Measurements from ENCODE around the gene PTGER1.

PTGER1 gene, protein sequence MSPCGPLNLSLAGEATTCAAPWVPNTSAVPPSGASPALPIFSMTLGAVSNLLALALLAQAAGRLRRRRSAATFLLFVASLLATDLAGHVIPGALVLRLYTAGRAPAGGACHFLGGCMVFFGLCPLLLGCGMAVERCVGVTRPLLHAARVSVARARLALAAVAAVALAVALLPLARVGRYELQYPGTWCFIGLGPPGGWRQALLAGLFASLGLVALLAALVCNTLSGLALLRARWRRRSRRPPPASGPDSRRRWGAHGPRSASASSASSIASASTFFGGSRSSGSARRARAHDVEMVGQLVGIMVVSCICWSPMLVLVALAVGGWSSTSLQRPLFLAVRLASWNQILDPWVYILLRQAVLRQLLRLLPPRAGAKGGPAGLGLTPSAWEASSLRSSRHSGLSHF

DNA sequence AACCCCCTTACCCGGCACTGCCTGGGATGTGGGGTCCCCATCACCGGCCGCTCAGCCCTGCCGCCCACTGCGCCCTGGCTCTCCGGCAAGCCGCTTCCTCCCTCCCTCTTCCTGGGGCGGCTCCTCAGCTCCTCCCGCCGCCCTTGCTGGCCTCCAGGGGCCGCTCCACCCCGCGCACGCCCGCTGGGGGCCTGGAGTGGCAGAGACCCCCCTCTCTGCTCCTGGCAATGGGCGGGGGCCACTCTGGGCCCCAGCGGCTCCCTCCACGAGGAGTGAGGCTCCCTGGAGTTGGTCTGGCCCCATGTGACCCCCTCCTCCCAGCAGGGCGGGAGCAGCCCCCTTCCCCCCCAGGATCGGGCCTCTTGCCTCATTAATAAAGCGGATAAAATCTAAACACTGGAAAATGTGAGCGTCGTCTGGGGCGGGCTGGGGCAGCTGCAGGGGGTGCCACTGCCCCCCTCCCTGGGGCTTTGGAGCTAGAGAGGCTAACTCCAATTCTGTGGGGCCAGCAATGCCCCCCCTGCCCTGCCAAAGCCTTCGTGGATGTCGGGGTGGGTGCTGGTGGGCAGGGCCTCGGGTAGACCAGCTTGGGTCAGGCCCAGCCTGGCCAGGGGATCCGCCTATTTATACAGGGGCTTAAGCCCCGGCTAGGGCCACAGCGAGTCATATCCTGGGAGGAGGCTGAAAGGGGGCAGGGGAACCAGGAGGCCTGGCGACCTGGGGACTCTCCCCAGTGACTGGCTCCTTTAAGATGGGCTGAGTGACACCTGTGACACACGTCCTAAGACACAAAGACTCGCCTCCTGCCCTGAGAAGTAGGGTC, at the start of gene PTGER1:
TSS of gene PTGER1 (minus strand) at position 104 of the 823 bp plus-strand sequence. CDS start 1,034 bp downstream, outside the sequence.
- peak; percentile 41 for DNase-seq
- in situ Hi-C loops (cut with MboI; ENCODE audit: low pct_unique_long_range_greater_than_20kb, low sequenced_read_pairs) = no loop called here

DNA sequence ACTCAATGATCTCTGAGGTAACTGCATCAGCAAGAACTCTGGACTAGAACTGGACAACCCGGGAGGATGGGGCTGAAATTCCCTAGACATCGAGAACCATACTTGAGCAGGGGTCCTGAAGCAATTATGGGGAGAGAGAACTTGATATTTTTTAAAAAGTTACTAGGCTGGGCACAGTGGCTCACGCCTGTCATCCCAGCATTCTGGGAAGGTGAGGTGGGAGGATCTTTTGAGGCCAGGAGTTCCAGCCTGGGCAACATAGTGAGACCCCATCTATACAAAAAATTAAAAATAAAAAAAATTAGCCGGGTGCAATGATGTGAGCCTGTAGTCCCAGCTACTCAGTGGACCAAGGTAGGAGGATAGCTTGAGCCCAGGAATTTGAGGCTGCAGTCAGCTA, 45.4 kb upstream of the PTGER1 start:
- in situ Hi-C loops (cut with MboI; ENCODE audit: low pct_unique_long_range_greater_than_20kb, low sequenced_read_pairs) = no loop called here
- DNase-seq = no peak

DNA sequence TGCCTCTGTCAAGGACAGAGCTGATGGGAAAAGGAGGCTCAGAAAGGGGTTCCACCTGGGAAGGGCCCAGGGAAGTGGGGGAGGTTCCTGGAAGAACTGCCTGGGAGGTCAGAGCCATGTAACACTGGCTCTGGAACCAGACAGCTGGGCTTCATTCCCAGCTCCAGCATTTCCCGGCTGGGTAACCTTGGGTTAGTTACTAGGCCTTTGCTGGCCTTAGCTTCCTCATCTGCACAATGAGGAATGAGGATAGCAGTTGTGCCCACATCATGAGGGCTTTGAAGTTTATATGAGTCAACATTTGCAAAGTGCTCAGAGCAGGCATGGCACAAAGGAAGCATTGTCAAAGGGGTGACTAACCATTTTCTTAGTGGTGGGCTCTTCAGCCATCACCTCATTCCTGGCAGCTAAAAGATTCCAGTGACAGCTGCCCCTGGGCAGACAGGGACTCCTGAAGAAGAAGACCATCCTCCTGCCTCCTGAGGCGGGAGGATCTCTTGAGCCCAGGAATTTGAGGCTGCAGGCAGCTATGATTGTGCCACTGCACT, 44.8 kb upstream of the PTGER1 start:
- in situ Hi-C loops (cut with MboI; ENCODE audit: low pct_unique_long_range_greater_than_20kb, low sequenced_read_pairs) = no loop called here

DNA sequence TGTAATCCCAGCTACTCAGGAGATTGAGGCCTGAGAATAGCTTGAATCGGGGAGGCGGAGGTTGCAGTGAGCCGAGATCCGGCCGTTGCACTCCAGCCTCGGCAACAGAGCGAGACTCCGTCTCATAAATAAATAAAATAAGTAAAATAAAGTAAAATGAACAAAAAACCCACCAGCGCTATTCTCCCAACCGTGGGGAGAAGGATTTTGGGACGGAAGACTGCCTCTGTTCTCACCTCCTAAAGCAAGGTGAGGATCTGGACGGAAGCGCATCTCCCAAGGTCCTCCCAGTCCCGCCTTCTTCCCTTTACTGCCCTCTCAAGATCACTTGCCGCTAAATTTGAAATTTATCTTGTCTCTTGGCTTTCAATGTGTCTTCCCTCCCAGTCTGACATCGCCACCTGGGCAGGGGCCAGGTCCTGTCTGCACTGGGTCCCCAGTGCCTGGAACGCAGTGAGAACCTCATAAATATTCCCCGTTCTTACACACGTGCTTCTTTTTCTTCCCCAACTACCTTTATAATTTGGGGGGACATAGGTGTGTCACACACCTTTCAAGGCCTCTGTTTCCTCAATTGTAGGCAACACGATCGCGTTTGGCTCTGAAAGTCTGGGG, 44.2 kb upstream of the PTGER1 start:
- in situ Hi-C loops (cut with MboI; ENCODE audit: low pct_unique_long_range_greater_than_20kb, low sequenced_read_pairs) = no loop called here
- DNase-seq = no peak

More for the DNA sequence above, 44.8 kb upstream of the PTGER1 start:
- no peak for DNase-seq

DNA sequence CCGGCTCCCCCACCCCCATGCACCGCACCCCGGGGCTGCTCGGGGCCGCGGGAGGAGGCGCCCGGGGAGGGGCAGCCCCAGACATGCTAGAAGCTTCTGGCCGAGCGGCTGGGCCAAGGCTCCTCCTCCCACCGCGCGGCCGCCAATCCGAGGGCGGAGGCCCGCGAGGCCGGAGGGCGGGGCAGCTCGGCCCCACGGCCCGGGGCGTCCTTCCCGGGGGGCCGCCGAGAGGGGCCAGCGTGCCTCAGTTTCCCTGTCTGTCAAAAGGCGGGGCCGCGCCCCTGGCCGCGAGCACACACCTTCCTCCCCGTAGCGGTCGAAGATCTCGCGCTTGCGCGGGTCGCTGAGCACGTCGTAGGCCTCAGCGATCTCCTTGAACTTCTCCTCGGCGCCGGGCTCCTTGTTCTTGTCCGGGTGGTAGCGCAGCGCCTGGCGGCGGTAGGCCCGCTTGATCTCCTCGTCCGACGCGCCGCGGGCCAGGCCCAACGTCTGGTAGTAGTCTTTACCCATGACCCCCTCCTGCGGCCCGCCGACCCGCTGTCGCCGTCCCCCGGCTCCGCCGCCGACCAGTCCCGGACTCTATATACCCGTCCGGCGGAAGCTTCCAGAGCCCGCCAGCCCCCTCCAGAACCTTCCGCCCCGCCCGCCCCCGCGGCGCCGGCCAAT, 42.8 kb upstream of the PTGER1 start, which contains the start of gene DNAJB1:
TSS of gene DNAJB1 (minus strand) at position 558 of the 666 bp plus-strand sequence. CDS start at position 510, 48 bp downstream.
- no peak for DNase-seq

DNA sequence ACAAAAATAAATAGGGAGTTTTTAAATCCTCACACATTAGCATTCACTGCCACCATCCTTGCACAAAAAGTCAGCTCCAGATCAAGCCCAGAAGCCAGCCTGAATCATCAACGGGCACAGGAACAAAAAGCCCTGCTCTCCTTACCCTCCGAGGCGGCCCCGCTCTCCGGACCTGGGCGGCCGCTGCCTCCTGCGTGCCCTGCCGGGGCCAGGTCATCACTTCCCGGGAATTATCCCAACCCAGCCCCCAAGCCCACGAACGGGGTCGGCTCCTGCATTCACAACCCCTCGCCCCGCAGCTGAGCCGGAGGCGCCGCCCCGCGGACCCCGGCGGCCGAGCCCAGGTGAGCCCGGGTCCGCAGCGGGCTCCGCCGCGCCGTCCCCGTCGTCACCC, 42.3 kb upstream of the PTGER1 start:
- DNase-seq = no peak
- in situ Hi-C loops (cut with MboI; ENCODE audit: low pct_unique_long_range_greater_than_20kb, low sequenced_read_pairs) = no loop called here

More for the DNA sequence above, 42.8 kb upstream of the PTGER1 start, which contains the start of gene DNAJB1:
- in situ Hi-C loops (cut with MboI; ENCODE audit: low pct_unique_long_range_greater_than_20kb, low sequenced_read_pairs) = no loop called here

DNA sequence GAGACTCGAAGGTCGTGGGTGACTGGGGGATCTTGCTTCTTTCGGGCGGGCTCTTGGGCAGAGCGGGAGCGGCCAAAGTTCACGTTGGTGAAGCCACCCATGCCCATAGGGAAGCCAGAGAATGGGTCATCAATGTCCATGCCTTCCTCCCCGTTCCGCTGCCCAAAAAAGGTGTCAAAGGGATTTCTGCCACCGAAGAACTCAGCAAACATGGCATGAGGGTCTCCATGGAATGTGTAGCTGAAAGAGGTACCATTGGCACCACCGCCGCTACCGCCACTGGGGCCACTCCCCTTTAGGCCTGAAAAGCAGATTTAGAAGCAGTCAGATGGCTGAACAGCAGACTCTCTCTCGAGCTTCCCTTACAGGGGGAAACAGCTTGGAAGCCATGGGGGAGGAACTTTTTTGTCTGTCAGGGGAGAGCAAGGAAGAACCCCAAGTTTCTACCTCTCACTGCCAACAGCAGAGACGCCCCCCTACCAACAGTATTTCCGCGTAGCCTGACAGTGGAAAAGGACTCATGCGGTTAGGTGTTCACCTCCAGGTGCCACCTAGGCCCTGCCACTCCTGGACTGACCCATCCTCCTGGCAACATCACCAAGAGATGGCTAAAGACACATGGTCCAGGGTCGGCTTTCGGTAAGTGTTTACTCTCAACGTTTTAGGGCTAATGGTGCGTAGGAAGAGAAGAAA, 41.7 kb upstream of the PTGER1 start:
- DNase-seq = no peak
- in situ Hi-C loops (cut with MboI; ENCODE audit: low pct_unique_long_range_greater_than_20kb, low sequenced_read_pairs) = no loop called here

DNA sequence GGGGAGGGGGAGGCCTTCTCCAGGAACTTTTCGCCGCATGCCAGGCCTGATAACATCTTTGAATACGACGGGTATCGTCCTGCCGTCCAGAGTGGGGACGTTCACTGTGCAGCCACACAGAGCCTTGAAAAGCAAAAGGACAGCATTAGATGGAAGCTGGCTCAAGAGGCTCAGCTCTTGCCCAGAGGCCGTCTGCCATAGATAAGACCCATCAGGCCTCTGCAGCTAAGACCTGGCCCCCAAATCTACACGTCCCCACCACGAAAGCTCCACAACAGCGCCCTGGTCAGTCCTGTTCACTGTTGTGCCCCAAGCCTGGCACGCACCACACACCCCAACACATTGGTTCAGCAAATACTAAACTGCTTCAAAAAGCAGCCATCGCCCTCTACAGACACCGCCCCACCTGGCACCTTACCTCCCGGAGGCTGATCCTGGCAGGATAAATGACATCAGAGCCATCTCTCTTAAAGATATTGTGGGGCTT, 40.9 kb upstream of the PTGER1 start:
- no peak for DNase-seq

DNA sequence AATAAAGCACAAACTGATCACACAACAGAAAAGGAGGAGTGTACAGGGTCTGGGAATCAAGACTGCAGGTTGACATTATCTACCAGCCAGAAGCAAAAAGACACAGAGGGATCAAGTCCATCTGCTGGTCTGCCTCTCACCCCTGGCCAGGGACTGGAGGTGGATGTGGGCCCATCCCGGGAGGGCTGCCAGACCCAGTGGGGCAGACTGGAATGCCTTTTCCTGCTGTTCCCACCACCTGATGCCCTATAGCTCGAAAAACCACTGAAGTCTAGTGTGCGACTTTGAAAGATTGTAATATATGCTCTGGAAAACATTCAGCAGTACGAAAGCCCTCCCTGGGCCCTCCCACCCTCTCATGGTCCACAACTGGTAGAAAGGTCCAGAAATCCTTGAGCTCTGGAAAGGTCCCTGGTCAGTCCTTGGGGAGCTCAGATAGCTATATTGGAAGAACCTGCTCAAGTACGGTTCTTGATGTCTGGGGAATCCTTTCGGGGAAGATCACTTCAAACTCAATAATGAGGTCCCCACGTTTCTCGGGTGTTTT, 40.4 kb upstream of the PTGER1 start:
- DNase-seq = no peak
- in situ Hi-C loops (cut with MboI; ENCODE audit: low pct_unique_long_range_greater_than_20kb, low sequenced_read_pairs) = no loop called here

More for the DNA sequence above, 40.9 kb upstream of the PTGER1 start:
- in situ Hi-C loops (cut with MboI; ENCODE audit: low pct_unique_long_range_greater_than_20kb, low sequenced_read_pairs) = no loop called here

DNA sequence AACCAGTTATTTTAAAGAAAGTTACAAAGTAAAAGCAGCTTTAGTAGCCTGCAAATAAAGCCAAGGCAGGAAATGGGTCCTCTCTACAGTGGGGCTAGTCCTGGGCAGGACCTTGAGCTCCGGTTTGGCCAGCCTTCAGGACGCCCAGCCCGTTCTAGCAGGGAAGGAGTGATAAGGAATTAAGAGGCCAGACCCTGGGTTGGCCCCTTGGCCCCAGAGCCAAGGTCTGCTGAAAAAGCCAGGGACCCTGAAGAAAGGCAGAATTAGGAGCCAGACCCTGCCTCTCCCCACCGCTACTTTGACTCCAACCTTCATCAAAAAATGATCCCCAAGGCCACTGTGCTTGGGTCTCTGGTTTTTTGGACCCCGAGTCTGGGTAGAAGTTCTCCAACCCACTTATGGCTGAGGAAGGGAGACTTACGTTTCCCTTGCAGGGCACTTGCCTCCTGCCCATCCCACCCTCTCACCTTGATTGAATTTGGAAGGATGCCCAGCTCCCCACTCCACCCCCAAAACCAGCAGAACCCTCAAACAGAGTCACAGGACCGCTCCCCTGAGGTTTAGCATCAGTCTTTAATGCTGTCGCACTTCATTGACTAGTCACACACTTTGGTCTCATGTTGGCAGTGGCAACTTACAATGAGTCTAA, 39.2 kb upstream of the PTGER1 start:
- no peak for DNase-seq
- in situ Hi-C loops (cut with MboI; ENCODE audit: low pct_unique_long_range_greater_than_20kb, low sequenced_read_pairs) = no loop called here

DNA sequence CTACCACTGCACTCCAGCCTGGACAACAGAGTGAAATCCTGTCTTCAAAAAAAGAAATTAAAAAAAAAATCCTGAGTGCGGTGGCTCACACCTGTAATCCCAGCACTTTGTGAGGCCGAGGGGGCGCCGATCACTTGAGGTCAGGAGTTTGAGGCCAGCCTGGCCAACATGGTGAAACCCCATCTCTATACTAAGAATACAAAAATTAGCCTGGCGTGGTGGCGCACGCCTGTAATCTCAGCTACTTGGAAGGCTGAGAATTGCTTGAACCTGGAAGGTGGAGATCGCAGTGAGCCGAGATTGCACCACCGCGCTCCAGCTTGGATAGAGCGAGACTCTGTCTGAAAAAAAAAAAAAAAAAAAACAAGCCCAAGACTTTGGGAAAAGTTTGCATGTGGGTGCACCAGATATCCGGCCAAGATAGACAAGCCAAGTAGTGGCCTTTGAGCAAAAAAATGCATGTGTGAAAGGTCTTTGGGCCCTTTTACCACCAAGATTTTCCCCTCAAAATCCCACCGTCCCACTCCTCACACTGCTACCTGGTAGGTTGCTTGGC, 37.3 kb upstream of the PTGER1 start:
- in situ Hi-C loops (cut with MboI; ENCODE audit: low pct_unique_long_range_greater_than_20kb, low sequenced_read_pairs) = no loop called here
- no peak for DNase-seq

DNA sequence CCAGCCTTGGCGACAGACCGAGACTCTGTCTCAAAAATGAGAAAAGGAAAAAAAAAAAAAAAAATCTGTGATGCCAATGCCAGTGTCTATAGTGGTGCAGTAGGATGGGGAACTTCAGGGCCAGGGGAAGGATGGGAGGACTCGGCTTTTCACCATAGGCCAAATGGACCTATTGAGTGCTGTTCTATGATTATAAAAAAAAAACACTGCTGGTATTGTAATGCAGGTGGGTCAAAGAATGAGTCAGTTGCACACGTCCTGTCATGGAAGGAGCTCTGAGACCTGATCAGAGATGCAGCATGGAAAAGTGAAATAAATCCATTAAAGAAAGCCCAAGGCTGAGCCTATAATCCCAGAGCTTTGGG, 36.1 kb upstream of the PTGER1 start:
- in situ Hi-C loops (cut with MboI; ENCODE audit: low pct_unique_long_range_greater_than_20kb, low sequenced_read_pairs) = no loop called here
- no peak for DNase-seq

DNA sequence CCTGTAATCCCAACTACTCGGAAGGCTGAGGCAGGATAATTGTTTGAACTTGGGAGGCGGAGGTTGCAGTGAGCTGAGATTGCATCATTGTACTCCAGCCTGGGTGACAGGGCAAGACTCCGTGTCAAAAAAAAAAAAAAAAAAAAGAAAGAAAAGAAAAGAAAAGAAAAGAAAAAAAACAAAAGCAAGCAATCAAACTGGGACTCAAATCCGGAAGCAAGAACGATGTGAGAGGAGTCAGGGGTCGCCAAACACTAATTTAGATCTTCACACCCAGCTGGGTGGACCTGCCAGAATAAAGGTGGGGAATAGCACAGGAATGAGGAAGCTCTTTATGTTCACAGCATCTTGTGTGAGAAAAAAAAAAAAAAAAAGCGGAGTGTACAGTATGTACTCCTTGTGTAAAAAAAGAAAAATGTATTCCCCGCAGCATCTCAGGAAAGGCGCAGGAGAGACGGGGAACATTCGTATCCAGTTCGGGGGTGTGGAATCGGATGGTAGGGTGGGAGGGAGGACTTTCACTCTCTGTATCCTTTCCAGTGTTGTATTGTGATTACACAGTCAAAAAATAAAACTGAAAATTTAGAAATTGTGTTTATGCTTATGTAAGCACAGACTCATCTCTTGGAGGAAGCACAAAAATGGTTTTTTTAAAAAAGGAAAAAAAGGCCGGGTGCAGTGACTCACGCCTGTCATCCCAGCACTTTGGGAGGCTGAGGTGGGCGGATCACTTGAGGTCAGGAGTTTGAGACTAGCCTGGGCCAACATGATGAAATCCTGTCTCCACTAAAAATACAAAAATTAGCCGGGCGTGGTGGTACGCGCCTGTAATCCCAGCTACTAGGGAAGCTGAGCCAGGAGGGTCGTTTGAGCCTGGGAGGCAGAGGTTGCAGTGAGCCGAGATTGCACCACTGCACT, 35.4 kb upstream of the PTGER1 start:
- DNase-seq = peak; percentile 59
- in situ Hi-C loops (cut with MboI; ENCODE audit: low pct_unique_long_range_greater_than_20kb, low sequenced_read_pairs) = no loop called here

DNA sequence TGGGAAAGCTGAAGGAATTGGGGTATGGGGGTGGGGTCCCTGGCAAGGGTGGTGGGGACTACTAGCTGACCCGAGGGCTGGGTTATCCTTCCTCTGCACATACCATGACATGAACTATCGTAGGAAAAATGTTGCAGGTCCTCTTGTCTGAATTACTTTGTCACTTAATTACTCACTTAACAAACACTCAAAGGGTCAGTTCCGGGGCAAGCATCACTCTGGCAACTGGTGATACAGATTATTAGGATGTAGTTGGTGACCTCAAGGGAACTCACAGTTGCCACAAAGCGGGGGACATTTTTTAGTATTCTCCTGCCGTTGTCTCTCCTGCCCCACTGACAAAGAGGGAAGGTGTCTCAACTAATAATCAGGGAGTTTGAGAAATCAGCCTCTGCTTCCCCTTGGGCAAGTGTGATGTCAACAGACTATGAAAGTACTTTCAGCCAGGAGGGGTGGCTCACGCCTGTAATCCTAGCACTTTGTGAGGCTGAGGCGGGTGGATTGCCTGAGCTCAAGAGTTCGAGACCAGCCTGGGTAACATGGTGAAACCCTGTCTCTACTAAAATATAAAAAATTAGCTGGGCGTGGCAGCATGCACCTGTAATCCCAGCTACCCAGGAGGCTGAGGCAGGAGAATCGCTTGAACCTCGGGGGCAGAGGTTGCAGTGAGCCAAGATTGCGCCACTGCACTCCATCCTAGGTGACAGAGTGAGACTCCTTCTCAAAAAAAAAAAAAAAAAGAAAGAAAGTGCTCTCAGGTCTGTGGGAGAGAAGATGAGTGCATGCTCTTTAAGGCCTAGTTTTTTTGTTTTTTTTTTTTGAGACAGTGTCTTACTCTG, 32.8 kb upstream of the PTGER1 start:
- in situ Hi-C loops (cut with MboI; ENCODE audit: low pct_unique_long_range_greater_than_20kb, low sequenced_read_pairs) = no loop called here
- no peak for DNase-seq

DNA sequence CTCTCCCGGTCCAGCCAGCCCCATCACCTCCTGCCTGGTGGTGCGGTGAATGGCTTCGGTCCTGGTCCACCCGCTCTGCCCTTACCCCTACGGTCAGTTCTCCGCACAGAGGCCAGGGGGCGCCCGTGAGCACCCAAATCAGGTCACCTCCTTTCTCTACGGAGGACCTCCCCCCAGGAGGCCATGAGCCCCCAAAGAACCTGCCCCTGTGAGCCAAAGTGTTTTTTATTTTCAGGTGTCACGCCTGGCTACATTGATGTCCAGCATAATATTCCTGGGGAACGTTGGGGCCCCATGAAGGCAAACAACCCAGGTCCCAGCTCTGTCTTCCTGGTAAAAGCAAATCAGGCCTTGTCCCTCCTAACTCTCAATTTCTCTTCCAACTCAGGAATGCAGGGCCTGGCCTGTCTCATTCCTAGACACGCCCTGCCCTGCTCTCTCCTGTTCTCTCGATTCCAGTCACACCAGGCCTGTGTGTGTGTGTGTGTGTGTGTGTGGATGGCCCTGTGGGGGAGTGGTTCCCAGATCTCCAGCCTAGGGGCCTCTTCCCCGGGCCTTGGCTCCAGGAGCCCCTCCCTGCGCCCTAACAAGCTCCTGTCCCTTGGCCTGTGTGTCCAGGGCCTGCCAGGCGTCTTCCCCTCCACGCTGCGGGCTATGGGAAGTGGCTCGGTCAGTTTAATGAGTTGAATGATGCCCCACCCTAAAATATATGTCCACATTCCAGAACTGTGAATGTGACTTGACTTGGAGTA, 30.5 kb upstream of the PTGER1 start:
- peak; percentile 71 for DNase-seq
- in situ Hi-C loops (cut with MboI; ENCODE audit: low pct_unique_long_range_greater_than_20kb, low sequenced_read_pairs) = no loop called here

All from KBM-7 (cell line).